Stomach (tissue), 9 donors: ENCODE measurements around the gene BCORL1. TPM values are rescaled to one million over a fixed set of nuclear protein-coding genes. Genes with fewer than 3 reads are reported as not detected.

ENCODE experiments used
- DNase-seq, 2 donors: peaks; one replicate each; pipeline versions ENCODE4 v3.0.0 to v3.0.0-alpha.2; 2013 to 2019
- H3K27ac ChIP-seq, 5 donors: fragments of 200-600 bp in 4 of 5; sonication (generic) in 4 of 5; one replicate each; pipeline ENCODE4 v1.5.1; 2013 to 2019; ENCODE audit warnings: mild to moderate bottlenecking in 1 of 5, moderate library complexity in 1 of 5
- H3K27me3 ChIP-seq, 3 donors: fragments of 200-600 bp; sonication (generic); one replicate each; pipeline ENCODE4 v1.5.1; 2017 to 2019; ENCODE audit warnings: mixed run types in 1 of 3
- H3K36me3 ChIP-seq, 4 donors: fragments of 200-600 bp; sonication (generic); 1 replicate in 3 of 4; 2 replicates in 1 of 4; pipeline ENCODE4 v1.5.1; 2016 to 2019
- H3K4me1 ChIP-seq, 4 donors: fragments of 200-600 bp; sonication (generic); one replicate each; pipeline ENCODE4 v1.5.1; 2016 to 2019
- H3K4me3 ChIP-seq, 4 donors: fragments of 200-600 bp; sonication (generic) in 3 of 4; one replicate each; pipeline ENCODE4 v1.5.1; 2016 to 2019; ENCODE audit warnings: mild to moderate bottlenecking in 1 of 4
- H3K9me3 ChIP-seq, 4 donors: fragments of 200-600 bp; sonication (generic); one replicate each; pipeline ENCODE4 v1.5.1; 2016 to 2019
- EP300 ChIP-seq: sonication (generic); formaldehyde crosslinking; IDR thresholded peaks from one replicate; pipeline ENCODE4 v1.6.1; 2017; ENCODE audit warnings: antibody characterized with exemption
- POLR2A ChIP-seq, 4 donors: fragments of 450-650 bp; IDR thresholded peaks; one replicate each; pipeline ENCODE4 v1.6.1; 2016; ENCODE audit warnings: antibody characterized with exemption in 4 of 4, control low read depth in 2 of 4, mild to moderate bottlenecking in 1 of 4, moderate library complexity in 1 of 4
- POLR2AphosphoS5 ChIP-seq, 3 donors: sonication (generic); formaldehyde crosslinking; IDR thresholded peaks; one replicate each; pipeline ENCODE4 v1.6.1; 2016; ENCODE audit warnings: antibody characterized with exemption in 3 of 3
- WGBS, 5 donors: extraction: QIAGEN DNeasy Blood & Tissue Kit in 3 of 5; methylation state at CpG; one replicate each; pipeline versions ENCODE4 v1.1.5 to v1.1.7; 2013 to 2018; 5-methylcytosine and 5-hydroxymethylcytosine counted together
- intact Hi-C: fragments of 100-400 bp; cut with DNase I; formaldehyde crosslinking; loops from one replicate; pipeline ENCODE4 v1.15.1; 2023; ENCODE audit warnings: low total_unique reads
- polyA plus RNA-seq, 3 donors: library from polyadenylated mRNA; stranded (reverse); fragments of 200-250 nt; gene quantifications; one replicate each; pipeline ENCODE4 v1.2.3, GENCODE V29; 2013
- total RNA-seq, 5 donors: library from RNA; depleted of rRNA; stranded (reverse); fragments of >200 nt; gene quantifications; one replicate each; pipeline versions ENCODE4 v1.1.0 to v1.2.3, GENCODE V29; 2014 to 2016
- TF ChIP-seq, protein P1 (sequence below), 7 experiments: fragments of 450-650 bp in 4 of 7; fragments of 200-600 bp in 3 of 7; sonication (generic) in 3 of 7; IDR thresholded peaks; one replicate each; pipeline ENCODE4 v1.5.1; 2016 to 2019; ENCODE audit warnings: antibody characterized with exemption in 7 of 7, control low read depth in 2 of 7, mild to moderate bottlenecking in 1 of 7
- donor health status: healthy with polysubstance abuse.
- donor health status: Bipolar disorder and iron deficiency.
- donor health status: healthy.

Gene BCORL1
- total and polyA plus RNA-seq, 8 donors: 0.89 to 16.8 (median 2.7) TPM

DNA sequence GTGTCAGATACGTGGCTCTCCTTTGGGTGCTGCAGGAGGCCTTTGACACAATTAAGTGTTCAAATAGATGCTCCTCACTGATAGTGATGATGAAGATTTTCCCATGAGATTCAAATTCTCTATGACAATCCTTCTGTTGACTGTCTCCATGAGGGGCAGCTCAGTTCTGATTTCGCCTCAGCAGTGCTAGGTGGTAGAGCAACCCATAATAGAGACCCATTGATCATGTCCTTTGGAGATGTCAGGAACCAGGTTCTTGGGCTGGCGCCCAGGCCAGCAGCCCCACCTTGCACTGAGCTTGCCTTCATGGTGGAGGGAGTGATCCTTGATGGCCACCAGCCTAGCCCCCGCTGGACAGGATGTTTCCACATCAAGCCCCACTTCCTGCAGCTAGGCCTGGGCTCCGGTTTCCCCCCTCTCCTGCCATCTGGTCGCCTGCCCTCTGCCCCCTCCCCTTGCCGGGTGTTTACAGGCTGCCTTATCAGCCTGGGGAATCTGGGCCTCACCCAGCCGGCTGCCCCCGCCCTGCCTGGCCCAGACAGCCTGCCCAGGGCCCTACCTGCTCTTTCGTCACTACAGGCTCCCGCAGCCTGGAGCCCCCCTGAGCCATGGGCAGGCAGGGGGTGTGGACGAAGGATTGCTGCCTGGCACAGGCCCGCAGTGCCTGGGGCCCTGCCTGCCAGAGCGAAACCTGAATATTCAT lies 115.2 kb downstream of the BCORL1 start:
- H3K4me3 ChIP-seq: no peak overlapping the region
- WGBS, 5 donors: 24 to 57% (median 33%) methylated on average over 10 to 14 of the region's 14 CpGs
- H3K9me3 ChIP-seq: no peaks in the 10 kb centered on the region
- no peaks in the 10 kb centered on the region for H3K36me3 ChIP-seq
- H3K4me1 ChIP-seq: peaks cover 19 to 52% (median 40%) of the 10 kb centered on the region in 4 donors
- DNase-seq: peak; percentile 53 to 87
- intact Hi-C loops: no loop called here
- TF ChIP-seq, protein P1, sequence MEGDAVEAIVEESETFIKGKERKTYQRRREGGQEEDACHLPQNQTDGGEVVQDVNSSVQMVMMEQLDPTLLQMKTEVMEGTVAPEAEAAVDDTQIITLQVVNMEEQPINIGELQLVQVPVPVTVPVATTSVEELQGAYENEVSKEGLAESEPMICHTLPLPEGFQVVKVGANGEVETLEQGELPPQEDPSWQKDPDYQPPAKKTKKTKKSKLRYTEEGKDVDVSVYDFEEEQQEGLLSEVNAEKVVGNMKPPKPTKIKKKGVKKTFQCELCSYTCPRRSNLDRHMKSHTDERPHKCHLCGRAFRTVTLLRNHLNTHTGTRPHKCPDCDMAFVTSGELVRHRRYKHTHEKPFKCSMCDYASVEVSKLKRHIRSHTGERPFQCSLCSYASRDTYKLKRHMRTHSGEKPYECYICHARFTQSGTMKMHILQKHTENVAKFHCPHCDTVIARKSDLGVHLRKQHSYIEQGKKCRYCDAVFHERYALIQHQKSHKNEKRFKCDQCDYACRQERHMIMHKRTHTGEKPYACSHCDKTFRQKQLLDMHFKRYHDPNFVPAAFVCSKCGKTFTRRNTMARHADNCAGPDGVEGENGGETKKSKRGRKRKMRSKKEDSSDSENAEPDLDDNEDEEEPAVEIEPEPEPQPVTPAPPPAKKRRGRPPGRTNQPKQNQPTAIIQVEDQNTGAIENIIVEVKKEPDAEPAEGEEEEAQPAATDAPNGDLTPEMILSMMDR (IDR thresholded peaks at IDR 0.05): no peak
- TF ChIP-seq POLR2AphosphoS5 (IDR thresholded peaks at IDR 0.05): no peak
- TF ChIP-seq EP300: no peak
- no peak for TF ChIP-seq POLR2A (IDR thresholded peaks at IDR 0.05)
- no peaks in the 10 kb centered on the region for H3K27me3 ChIP-seq
- H3K27ac ChIP-seq: peak overlapping the region; percentile 55 to 72 (median 69)

DNA sequence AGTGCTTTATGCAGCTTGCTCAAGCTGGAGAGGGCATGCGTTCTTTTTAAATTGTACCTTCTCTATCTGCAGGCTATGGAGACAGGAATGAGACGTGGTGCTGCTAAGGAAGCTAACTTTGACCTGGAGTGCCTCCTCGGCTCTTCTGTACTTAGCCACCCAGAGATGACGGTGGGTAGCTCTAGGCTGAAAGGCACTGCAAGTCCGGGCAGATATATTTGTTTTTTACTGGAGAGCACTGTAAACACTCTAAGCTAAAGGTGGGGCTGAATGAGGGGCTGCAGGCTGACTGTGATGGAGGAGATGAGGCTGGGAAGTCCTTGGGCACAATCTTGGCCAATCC lies 115.7 kb downstream of the BCORL1 start:
- intact Hi-C loops: no loop called here
- no peak for DNase-seq
- Histone ChIP-seq H3K27ac (peak overlapping the region; percentile 55 to 72 (median 69)), H3K36me3 (no peaks in the 10 kb centered on the region), H3K9me3 (no peaks in the 10 kb centered on the region), H3K4me1 (peaks cover 19 to 50% (median 38%) of the 10 kb centered on the region in 4 donors), H3K27me3 (no peaks in the 10 kb centered on the region), H3K4me3 (no peak overlapping the region)
- 24 to 49% (median 33%) methylated on average over 4 to 5 of the region's 5 CpGs for WGBS, 5 donors
- TF ChIP-seq, protein P1 (IDR thresholded peaks at IDR 0.05): no peak
- no peak for TF ChIP-seq POLR2AphosphoS5 (IDR thresholded peaks at IDR 0.05)
- no peak for TF ChIP-seq EP300
- TF ChIP-seq POLR2A (IDR thresholded peaks at IDR 0.05): no peak

DNA sequence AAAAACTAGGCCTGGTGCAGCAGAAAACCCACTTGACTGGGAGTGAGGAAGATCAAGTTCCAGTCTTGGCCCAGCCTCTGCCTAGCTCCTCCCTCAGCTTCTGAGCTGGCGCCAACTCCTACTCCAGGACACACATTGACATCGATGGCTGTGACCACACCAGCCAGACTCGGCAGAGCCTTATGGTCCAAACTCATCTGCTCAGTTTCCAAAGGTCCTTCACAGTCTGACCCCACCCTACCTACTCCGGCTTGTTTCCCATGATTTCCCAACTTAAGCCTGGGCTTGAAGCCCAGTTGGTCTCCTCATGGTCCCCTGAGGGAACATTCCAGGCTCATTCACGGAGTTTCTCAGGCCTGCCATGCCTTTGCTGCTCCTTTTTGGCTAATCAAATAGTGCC lies 117.7 kb downstream of the BCORL1 start:
- DNase-seq: no peak
- H3K4me3 ChIP-seq: no peak overlapping the region
- peak overlapping the region in 3 of 5 donors; percentile 22 to 69 (median 47) for H3K27ac ChIP-seq
- intact Hi-C loops: no loop called here
- no peaks in the 10 kb centered on the region for H3K27me3 ChIP-seq
- H3K9me3 ChIP-seq: no peaks in the 10 kb centered on the region
- no peaks in the 10 kb centered on the region for H3K36me3 ChIP-seq
- 42 to 74% (median 55%) methylated on average over 4 to 5 of the region's 5 CpGs for WGBS, 5 donors
- peaks cover 19 to 50% (median 36%) of the 10 kb centered on the region in 4 donors for H3K4me1 ChIP-seq
- TF ChIP-seq POLR2A (IDR thresholded peaks at IDR 0.05): no peak
- TF ChIP-seq, protein P1 (IDR thresholded peaks at IDR 0.05): no peak
- TF ChIP-seq EP300: no peak
- TF ChIP-seq POLR2AphosphoS5 (IDR thresholded peaks at IDR 0.05): peak in 1 of 3 donors; percentile 6

DNA sequence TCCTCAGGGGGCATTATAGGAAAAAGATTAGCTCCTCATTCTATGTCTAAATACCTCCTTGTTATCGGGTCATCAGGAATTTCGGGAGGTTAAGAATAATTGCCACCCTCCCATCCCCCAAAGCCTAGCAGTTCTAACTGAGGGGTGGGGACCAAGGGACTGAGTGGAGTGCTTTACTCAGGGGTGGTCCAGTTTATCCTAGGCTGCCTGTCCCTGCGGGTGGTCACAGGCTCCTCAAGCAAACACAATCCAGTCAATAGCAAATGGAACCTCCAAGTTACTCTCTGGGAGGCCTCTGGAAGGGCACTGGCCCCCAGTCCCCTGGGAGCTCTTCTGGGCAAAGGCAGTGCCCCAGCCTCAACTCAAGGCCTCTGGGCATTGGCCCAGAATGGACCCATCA lies 121.2 kb downstream of the BCORL1 start:
- no peak for TF ChIP-seq POLR2AphosphoS5 (IDR thresholded peaks at IDR 0.05)
- TF ChIP-seq EP300: no peak
- TF ChIP-seq, protein P1 (IDR thresholded peaks at IDR 0.05): no peak
- TF ChIP-seq POLR2A (IDR thresholded peaks at IDR 0.05): no peak
- intact Hi-C loops: no loop called here
- no peak for DNase-seq
- Histone ChIP-seq H3K4me1 (peaks cover 14 to 71% (median 41%) of the 10 kb centered on the region in 4 donors), H3K4me3 (no peak overlapping the region), H3K27me3 (no peaks in the 10 kb centered on the region), H3K36me3 (no peaks in the 10 kb centered on the region), H3K27ac (no peak overlapping the region), H3K9me3 (no peaks in the 10 kb centered on the region)
- 67 to 83% (median 78%) methylated on average over 3 of the region's 3 CpGs for WGBS, 5 donors
